ELF-1 (cell line): Measurements from ENCODE around the gene PTH2R.
"Not testable (repeated sequence)": the region's sequence is repeated elsewhere in the genome, so short reads cannot be mapped to it uniquely, and the experiment has no call there.

ENCODE experiments used
- DNase-seq: peaks from one replicate; pipeline ENCODE4 v3.0.0-alpha.2; 2016; ENCODE audit warnings: low read depth, low spot score

Gene PTH2R

GRCh38 chr2:208406474-208407451 lies at the start of gene PTH2R:
Gene PTH2R (plus strand): TSS chr2:208406792. CDS start chr2:208407044, 252 bp downstream.
- peak; percentile 73 for DNase-seq

- no peak for DNase-seq
Measured at GRCh38 chr2:208356846-208357574, 49.6 kb upstream of the PTH2R start.

- no peak for DNase-seq
Measured at GRCh38 chr2:208358758-208359631, 47.6 kb upstream of the PTH2R start.

GRCh38 chr2:208359632-208359986 lies 47.0 kb upstream of the PTH2R start:
- peak; percentile 19 for DNase-seq

GRCh38 chr2:208360259-208361076 lies 46.1 kb upstream of the PTH2R start:
- DNase-seq, result no peak

- DNase-seq, result no peak
Measured at GRCh38 chr2:208361077-208361441, 45.5 kb upstream of the PTH2R start.

- DNase-seq, result no peak
Measured at GRCh38 chr2:208363485-208363884, 43.1 kb upstream of the PTH2R start.

GRCh38 chr2:208366215-208367127 lies 40.1 kb upstream of the PTH2R start:
- no peak for DNase-seq

GRCh38 chr2:208369091-208369490 lies 37.5 kb upstream of the PTH2R start:
- no peak for DNase-seq

GRCh38 chr2:208370881-208371633 lies 35.5 kb upstream of the PTH2R start:
- no peak for DNase-seq

GRCh38 chr2:208371634-208371935 lies 35.0 kb upstream of the PTH2R start:
- no peak for DNase-seq

GRCh38 chr2:208373460-208374089 lies 33.0 kb upstream of the PTH2R start:
- peak; percentile 54 for DNase-seq

GRCh38 chr2:208375491-208376068 lies 31.0 kb upstream of the PTH2R start:
- no peak for DNase-seq

GRCh38 chr2:208377344-208377860 lies 29.2 kb upstream of the PTH2R start:
- DNase-seq, result not testable (repeated sequence)

GRCh38 chr2:208379192-208379591 lies 27.4 kb upstream of the PTH2R start:
- no peak for DNase-seq

- DNase-seq, result no peak
Measured at GRCh38 chr2:208384637-208385036, 22.0 kb upstream of the PTH2R start.

GRCh38 chr2:208386541-208386940 lies 20.1 kb upstream of the PTH2R start:
- no peak for DNase-seq

- no peak for DNase-seq
Measured at GRCh38 chr2:208389940-208390339, 16.7 kb upstream of the PTH2R start.
